GM23248 (cell line): ENCODE measurements around the gene RBM3.

Experiments used
- EZH2 ChIP-seq: fragments of 200-600 bp; sonication (generic); IDR thresholded peaks from 2 replicates; pipeline ENCODE4 v1.6.1; 2018; ENCODE audit warnings: antibody characterized with exemption, mild to moderate bottlenecking; ENCODE audit not compliant: insufficient read depth, poor library complexity, severe bottlenecking
- EZH2phosphoT487 ChIP-seq: fragments of 200-600 bp; sonication (generic); IDR thresholded peaks from 2 replicates; pipeline ENCODE4 v1.6.1; 2018; ENCODE audit warnings: antibody characterized with exemption, moderate library complexity, mild to moderate bottlenecking, low read depth; ENCODE audit not compliant: insufficient read depth

DNA sequence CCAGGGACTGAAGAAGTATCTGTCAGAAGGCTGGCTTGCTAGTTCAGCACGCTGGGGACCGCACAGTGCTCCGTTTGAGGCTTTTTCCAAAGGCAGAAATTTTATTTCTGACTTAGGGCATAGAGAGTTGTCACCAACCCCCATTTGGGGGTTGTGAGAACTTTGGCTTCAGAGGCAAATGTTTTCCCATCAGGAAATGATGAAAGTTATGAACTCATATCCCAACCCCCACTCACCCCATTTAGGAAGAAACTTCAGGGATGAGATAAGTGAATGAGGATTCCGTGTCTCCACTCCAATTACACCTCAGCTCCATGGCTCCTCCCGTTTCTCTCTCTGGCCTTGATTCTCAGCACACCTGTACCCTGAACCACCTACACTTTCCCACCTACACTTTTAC lies 18.7 kb downstream of the RBM3 start:
- TF ChIP-seq EZH2 (no peak), EZH2phosphoT487 (no peak)
